ENCODE measurements around the gene NUP54. TPM values are rescaled to one million over a fixed set of nuclear protein-coding genes. Genes with fewer than 3 reads are reported as not detected.
A peak's percentile ranks its signal among the peaks of the same experiment; 100 is the strongest.

Gene NUP54
- total and polyA plus RNA-seq, 9 of the 15 experiments (the other 6 are each of a cell fraction or from before 2014, with no cell fraction given) = 29.6 to 115 (median 67.7) TPM

DNA sequence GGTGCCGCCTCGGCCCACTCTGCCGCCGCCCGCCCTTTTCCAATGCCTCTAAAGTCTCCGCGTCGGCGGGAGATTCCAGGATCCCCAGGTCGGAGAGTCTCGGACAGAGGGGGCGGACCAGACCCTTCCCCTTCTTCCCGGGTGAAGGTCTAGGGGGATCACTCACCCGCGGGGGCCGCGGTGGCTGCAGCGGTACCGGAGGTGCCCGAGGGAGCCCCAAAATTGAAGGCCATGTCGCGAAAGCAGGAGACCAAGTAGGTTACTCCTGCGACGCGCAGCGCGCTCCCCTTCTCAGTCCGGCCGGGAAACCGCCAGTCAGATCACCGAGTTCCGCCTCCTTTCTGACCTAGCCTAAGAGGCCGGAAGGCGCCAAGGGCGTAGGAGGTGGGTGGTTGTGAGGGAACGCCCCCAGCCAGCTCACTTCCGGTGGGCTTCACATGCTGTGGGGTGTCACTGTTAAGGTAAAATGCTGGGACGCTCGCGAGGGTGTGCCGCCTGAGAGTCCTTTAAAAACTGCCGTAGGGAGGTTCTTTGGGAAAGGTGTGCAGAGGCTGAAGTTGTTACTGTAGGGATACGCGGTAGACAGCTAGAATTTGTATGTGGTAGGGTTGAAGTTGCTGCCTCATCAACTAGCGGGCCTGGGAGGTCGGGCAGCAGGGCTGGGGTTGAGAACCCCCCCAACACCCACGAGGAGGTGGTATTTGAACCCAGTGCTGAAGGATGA, at the start of gene NUP54 (continued):
- TF ChIP-seq ZNF592 (IDR thresholded peaks at IDR 0.05) = no peak
- no peak for TF ChIP-seq MLX (CRISPR knock-in tag; conservative IDR thresholded peaks at IDR 0.05)
- no peak for TF ChIP-seq ZNF695 (CRISPR knock-in tag; IDR thresholded peaks at IDR 0.05)
- peak; percentile 55; the same call in 1 of the 2 replicates for TF ChIP-seq CC2D1A (IDR thresholded peaks at IDR 0.05)
- no peak for TF ChIP-seq HSF4 (CRISPR knock-in tag; IDR thresholded peaks at IDR 0.05; ENCODE audit: borderline replicate concordance)
- TF ChIP-seq STAT5A (IDR thresholded peaks at IDR 0.05; ENCODE audit: borderline replicate concordance, low read length) = no peak; the same call in 1 of the 2 replicates
- no peak for TF ChIP-seq MTA2 (IDR thresholded peaks at IDR 0.05; ENCODE audit: low read depth)
- no peak for TF ChIP-seq ERF (CRISPR knock-in tag; IDR thresholded peaks at IDR 0.05)
- peak in 1 of 2 experiments; percentile 90; a peak in 2 of 3 replicates for TF ChIP-seq CBX3 (IDR thresholded peaks at IDR 0.05; ENCODE audit: borderline replicate concordance in 1 of 2, low read length in 2 of 2)
- no peak; the same call in 1 of the 2 replicates for TF ChIP-seq BRD4 (IDR thresholded peaks at IDR 0.05)
- peak; percentile 53; the same call in 1 of the 2 replicates for TF ChIP-seq ZNF134 (CRISPR knock-in tag; conservative IDR thresholded peaks at IDR 0.05)
- TF ChIP-seq, protein P1, sequence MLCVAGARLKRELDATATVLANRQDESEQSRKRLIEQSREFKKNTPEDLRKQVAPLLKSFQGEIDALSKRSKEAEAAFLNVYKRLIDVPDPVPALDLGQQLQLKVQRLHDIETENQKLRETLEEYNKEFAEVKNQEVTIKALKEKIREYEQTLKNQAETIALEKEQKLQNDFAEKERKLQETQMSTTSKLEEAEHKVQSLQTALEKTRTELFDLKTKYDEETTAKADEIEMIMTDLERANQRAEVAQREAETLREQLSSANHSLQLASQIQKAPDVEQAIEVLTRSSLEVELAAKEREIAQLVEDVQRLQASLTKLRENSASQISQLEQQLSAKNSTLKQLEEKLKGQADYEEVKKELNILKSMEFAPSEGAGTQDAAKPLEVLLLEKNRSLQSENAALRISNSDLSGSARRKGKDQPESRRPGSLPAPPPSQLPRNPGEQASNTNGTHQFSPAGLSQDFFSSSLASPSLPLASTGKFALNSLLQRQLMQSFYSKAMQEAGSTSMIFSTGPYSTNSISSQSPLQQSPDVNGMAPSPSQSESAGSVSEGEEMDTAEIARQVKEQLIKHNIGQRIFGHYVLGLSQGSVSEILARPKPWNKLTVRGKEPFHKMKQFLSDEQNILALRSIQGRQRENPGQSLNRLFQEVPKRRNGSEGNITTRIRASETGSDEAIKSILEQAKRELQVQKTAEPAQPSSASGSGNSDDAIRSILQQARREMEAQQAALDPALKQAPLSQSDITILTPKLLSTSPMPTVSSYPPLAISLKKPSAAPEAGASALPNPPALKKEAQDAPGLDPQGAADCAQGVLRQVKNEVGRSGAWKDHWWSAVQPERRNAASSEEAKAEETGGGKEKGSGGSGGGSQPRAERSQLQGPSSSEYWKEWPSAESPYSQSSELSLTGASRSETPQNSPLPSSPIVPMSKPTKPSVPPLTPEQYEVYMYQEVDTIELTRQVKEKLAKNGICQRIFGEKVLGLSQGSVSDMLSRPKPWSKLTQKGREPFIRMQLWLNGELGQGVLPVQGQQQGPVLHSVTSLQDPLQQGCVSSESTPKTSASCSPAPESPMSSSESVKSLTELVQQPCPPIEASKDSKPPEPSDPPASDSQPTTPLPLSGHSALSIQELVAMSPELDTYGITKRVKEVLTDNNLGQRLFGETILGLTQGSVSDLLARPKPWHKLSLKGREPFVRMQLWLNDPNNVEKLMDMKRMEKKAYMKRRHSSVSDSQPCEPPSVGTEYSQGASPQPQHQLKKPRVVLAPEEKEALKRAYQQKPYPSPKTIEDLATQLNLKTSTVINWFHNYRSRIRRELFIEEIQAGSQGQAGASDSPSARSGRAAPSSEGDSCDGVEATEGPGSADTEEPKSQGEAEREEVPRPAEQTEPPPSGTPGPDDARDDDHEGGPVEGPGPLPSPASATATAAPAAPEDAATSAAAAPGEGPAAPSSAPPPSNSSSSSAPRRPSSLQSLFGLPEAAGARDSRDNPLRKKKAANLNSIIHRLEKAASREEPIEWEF (CRISPR knock-in tag; IDR thresholded peaks at IDR 0.05) = no peak
- no peak for TF ChIP-seq ZNF444 (CRISPR knock-in tag; IDR thresholded peaks at IDR 0.05)
- TF ChIP-seq, protein P2, sequence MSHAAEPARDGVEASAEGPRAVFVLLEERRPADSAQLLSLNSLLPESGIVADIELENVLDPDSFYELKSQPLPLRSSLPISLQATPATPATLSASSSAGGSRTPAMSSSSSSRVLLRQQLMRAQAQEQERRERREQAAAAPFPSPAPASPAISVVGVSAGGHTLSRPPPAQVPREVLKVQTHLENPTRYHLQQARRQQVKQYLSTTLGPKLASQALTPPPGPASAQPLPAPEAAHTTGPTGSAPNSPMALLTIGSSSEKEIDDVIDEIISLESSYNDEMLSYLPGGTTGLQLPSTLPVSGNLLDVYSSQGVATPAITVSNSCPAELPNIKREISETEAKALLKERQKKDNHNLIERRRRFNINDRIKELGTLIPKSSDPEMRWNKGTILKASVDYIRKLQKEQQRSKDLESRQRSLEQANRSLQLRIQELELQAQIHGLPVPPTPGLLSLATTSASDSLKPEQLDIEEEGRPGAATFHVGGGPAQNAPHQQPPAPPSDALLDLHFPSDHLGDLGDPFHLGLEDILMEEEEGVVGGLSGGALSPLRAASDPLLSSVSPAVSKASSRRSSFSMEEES (CRISPR knock-in tag; IDR thresholded peaks at IDR 0.05) = no peak
- no peak for TF ChIP-seq ZNF436 (CRISPR knock-in tag; IDR thresholded peaks at IDR 0.05)
- TF ChIP-seq NCOA1 (IDR thresholded peaks at IDR 0.05; ENCODE audit: low read depth) = peak; percentile 98
- TF ChIP-seq ATF7 (IDR thresholded peaks at IDR 0.05) = peak; percentile 85

All from K562 (cell line).